HCT116 (cell line): Measurements from ENCODE around the gene THADA. TPM values are rescaled to one million over a fixed set of nuclear protein-coding genes. Genes with fewer than 3 reads are reported as not detected.

Experiments used
- ATAC-seq: fragments of 200-7000 bp; cut with Tn5 transposase; 2 replicates; pipeline ENCODE4 v1.9.1; 2020; ENCODE audit warnings: mild to moderate bottlenecking, moderate library complexity
- BruUV-seq: library from RNA; stranded (reverse); fragments of 400-500 nt; replicated peaks from 2 replicates; lab custom pipeline; 2021; lab: Mats Ljungman, UMichigan
- CTCF ChIA-PET: fragments of 300-600 bp; sonication (Branson Sonifier 250); formaldehyde crosslinking; loops from one replicate; lab custom pipeline; 2021; ENCODE audit warnings: antibody characterized with exemption; lab: Charles Lee
- POLR2A ChIA-PET: fragments of 300-600, 350-600 bp; sonication (Branson Sonifier 250); formaldehyde crosslinking; loops from one replicate; lab custom pipeline; 2021; ENCODE audit warnings: antibody characterized with exemption; lab: Charles Lee
- RAD21 ChIA-PET, 2 experiments: fragments of 300-600 bp; sonication (Branson Sonifier 250); formaldehyde crosslinking; loops; one replicate each; lab custom pipeline; 2023; ENCODE audit warnings: low total read pairs in 2 of 2; ENCODE audit not compliant: uncharacterized antibody in 2 of 2, unreplicated experiment in 2 of 2, low non-redundant PET in 1 of 2; lab: Charles Lee
- DNase-seq: peaks from one replicate; pipeline ENCODE4 v3.0.0-alpha.2; 2010; ENCODE audit warnings: low read depth, low spot score
- H2AFZ ChIP-seq: fragments of 200-600 bp; shearing (Covaris generic), sonication (generic); 2 replicates; pipeline ENCODE4 v1.6.1; 2017; ENCODE audit warnings: low read depth, mixed run types, mixed read lengths, antibody characterized with exemption, low read length; ENCODE audit not compliant: poor library complexity, severe bottlenecking
- H3K27ac ChIP-seq: 2 replicates; pipeline ENCODE4 v1.5.1; 2012; ENCODE audit warnings: low read depth, low read length
- H3K27me3 ChIP-seq: fragments of 200-600 bp; sonication (generic); 2 replicates; pipeline ENCODE4 v1.6.1; 2016; ENCODE audit warnings: mixed run types, low read length, mixed read lengths; ENCODE audit not compliant: insufficient read depth
- H3K36me3 ChIP-seq, 2 experiments: fragments of 200-500 bp in 1 of 2; fragments of 200-600 bp in 1 of 2; sonication (Bioruptor generic) in 1 of 2; sonication (generic) in 1 of 2; 2 replicates each; pipeline versions ENCODE4 v1.5.1 to v1.6.1; 2014 to 2016; ENCODE audit warnings: low read length in 2 of 2, inconsistent platforms in 1 of 2, mixed read lengths in 1 of 2, mixed run types in 1 of 2; ENCODE audit not compliant: insufficient read depth in 2 of 2, control insufficient read depth in 1 of 2
- H3K4me1 ChIP-seq, 2 experiments: fragments of 200-600 bp in 1 of 2; sonication (generic) in 1 of 2; 2 replicates each; pipeline versions ENCODE4 v1.5.1 to v1.6.1; 2012 to 2017; ENCODE audit warnings: low read length in 2 of 2, inconsistent platforms in 1 of 2, mild to moderate bottlenecking in 1 of 2, mixed read lengths in 1 of 2, mixed run types in 1 of 2, moderate library complexity in 1 of 2; ENCODE audit not compliant: insufficient read depth in 2 of 2, control insufficient read depth in 1 of 2
- H3K4me2 ChIP-seq: fragments of 200-600 bp; sonication (generic); 2 replicates; pipeline ENCODE4 v1.6.1; 2017; ENCODE audit warnings: mixed run types, low read length, mixed read lengths
- H3K4me3 ChIP-seq, 2 experiments: fragments of 200-600 bp in 1 of 2; sonication (generic) in 1 of 2; replicated peaks in 1 of 2; 2 replicates each; pipeline ENCODE4 v1.5.1; 2011 to 2016; ENCODE audit warnings: low read length in 2 of 2, control low read depth in 1 of 2, low read depth in 1 of 2, mild to moderate bottlenecking in 1 of 2, mixed read lengths in 1 of 2, mixed run types in 1 of 2
- H3K79me2 ChIP-seq: fragments of 200-600 bp; sonication (generic); 2 replicates; pipeline ENCODE4 v1.6.1; 2017; ENCODE audit warnings: mild to moderate bottlenecking, mixed run types, low read length, moderate library complexity, mixed read lengths; ENCODE audit not compliant: insufficient read depth
- H3K9ac ChIP-seq: fragments of 200-600 bp; sonication (generic); 2 replicates; pipeline ENCODE4 v1.6.1; 2016; ENCODE audit warnings: low read length, mixed read lengths
- H3K9me2 ChIP-seq: fragments of 200-600 bp; sonication (generic), shearing (Covaris generic); 2 replicates; pipeline ENCODE4 v1.6.1; 2017; ENCODE audit warnings: mixed run types, mild to moderate bottlenecking, moderate library complexity; ENCODE audit not compliant: insufficient read depth
- H3K9me3 ChIP-seq, 2 experiments: fragments of 200-500 bp in 1 of 2; fragments of 200-600 bp in 1 of 2; sonication (Bioruptor generic) in 1 of 2; sonication (generic) in 1 of 2; 2 replicates each; pipeline ENCODE4 v1.6.1; 2014 to 2017; ENCODE audit warnings: low read length in 2 of 2, mixed read lengths in 2 of 2, inconsistent platforms in 1 of 2, low read depth in 1 of 2, mild to moderate bottlenecking in 1 of 2, mixed run types in 1 of 2, moderate library complexity in 1 of 2; ENCODE audit not compliant: control insufficient read depth in 1 of 2, insufficient read depth in 1 of 2
- H4K20me1 ChIP-seq: fragments of 200-600 bp; sonication (generic), shearing (Covaris generic); 2 replicates; pipeline ENCODE4 v1.6.1; 2017; ENCODE audit warnings: mixed run types, mild to moderate bottlenecking, moderate library complexity; ENCODE audit not compliant: insufficient read depth
- CBX3 ChIP-seq: IDR thresholded peaks from 2 replicates; pipeline ENCODE4 v1.6.1; 2012; ENCODE audit warnings: low read depth
- CEBPB ChIP-seq: IDR thresholded peaks from 2 replicates; pipeline ENCODE4 v1.6.1; 2012; ENCODE audit warnings: low read depth
- EGR1 ChIP-seq: IDR thresholded peaks from 2 replicates; pipeline ENCODE4 v1.6.1; 2012; ENCODE audit warnings: low read depth
- ELF1 ChIP-seq: IDR thresholded peaks from 2 replicates; pipeline ENCODE4 v1.6.1; 2012; ENCODE audit warnings: low read depth, borderline replicate concordance
- EZH2 ChIP-seq: fragments of 200-600 bp; sonication (generic); IDR thresholded peaks from 2 replicates; pipeline ENCODE4 v1.6.1; 2017; ENCODE audit warnings: antibody characterized with exemption, mixed run types
- EZH2phosphoT487 ChIP-seq: fragments of 200-600 bp; IDR thresholded peaks from 2 replicates; pipeline ENCODE4 v1.6.1; 2018; ENCODE audit warnings: antibody characterized with exemption, borderline replicate concordance
- JUND ChIP-seq: IDR thresholded peaks from 2 replicates; pipeline ENCODE4 v1.6.1; 2012
- POLR2A ChIP-seq: IDR thresholded peaks from 2 replicates; pipeline ENCODE4 v1.7.0; 2011; ENCODE audit warnings: borderline replicate concordance; ENCODE audit not compliant: insufficient read depth, insufficient read length; ENCODE audit errors: extremely low read depth
- POLR2AphosphoS5 ChIP-seq: IDR thresholded peaks from 2 replicates; pipeline ENCODE4 v1.6.1; 2011; ENCODE audit warnings: mild to moderate bottlenecking, low read depth, low read length, moderate library complexity
- RAD21 ChIP-seq: IDR thresholded peaks from 2 replicates; pipeline ENCODE4 v1.6.1; 2012; ENCODE audit warnings: low read depth, mild to moderate bottlenecking
- SP1 ChIP-seq: IDR thresholded peaks from 2 replicates; pipeline ENCODE4 v1.6.1; 2012; ENCODE audit warnings: low read depth
- SRF ChIP-seq: IDR thresholded peaks from 2 replicates; pipeline ENCODE4 v1.6.1; 2012; ENCODE audit warnings: low read depth
- TCF7L2 ChIP-seq: IDR thresholded peaks from 2 replicates; pipeline ENCODE4 v1.7.0; 2011; ENCODE audit warnings: borderline replicate concordance, inconsistent platforms; ENCODE audit not compliant: insufficient read depth, insufficient read length; ENCODE audit errors: extremely low read depth
- YY1 ChIP-seq: IDR thresholded peaks from 2 replicates; pipeline ENCODE4 v1.6.1; 2011; ENCODE audit warnings: low read length, low read depth, moderate library complexity, mild to moderate bottlenecking; ENCODE audit not compliant: insufficient replicate concordance; ENCODE audit errors: extremely low read depth
- ZNF274 ChIP-seq: fragments of 200-500 bp; sonication (Bioruptor generic); IDR thresholded peaks from 2 replicates; pipeline ENCODE4 v1.6.1; 2014; ENCODE audit warnings: mild to moderate bottlenecking, low read depth, low read length, inconsistent platforms
- intact Hi-C: fragments of 100-400 bp; cut with micrococcal nuclease; formaldehyde crosslinking; loops from 2 replicates; pipeline ENCODE4 v1.10.0; 2022
- total RNA-seq: library from RNA; stranded (reverse); gene quantifications from one replicate; pipeline ENCODE4 v1.2.1, GENCODE V29; 2021; ENCODE audit not compliant: unreplicated experiment
- TF ChIP-seq, protein P1 (sequence below), 3 experiments: fragments of 200-600 bp in 1 of 3; sonication (generic) in 1 of 3; IDR thresholded peaks in 2 of 3; conservative IDR thresholded peaks in 1 of 3; 2 replicates each; pipeline ENCODE4 v1.5.1; 2012 to 2017; ENCODE audit warnings: low read depth in 2 of 3, low read length in 2 of 3, antibody characterized with exemption in 1 of 3, borderline replicate concordance in 1 of 3, control low read depth in 1 of 3, mild to moderate bottlenecking in 1 of 3, mixed read lengths in 1 of 3, mixed run types in 1 of 3, moderate library complexity in 1 of 3; ENCODE audit not compliant: insufficient read depth in 1 of 3
- TF ChIP-seq, protein P2 (sequence below): IDR thresholded peaks from 2 replicates; pipeline ENCODE4 v1.6.1; 2011; ENCODE audit warnings: mild to moderate bottlenecking, low read length, moderate library complexity; ENCODE audit not compliant: insufficient replicate concordance; ENCODE audit errors: extremely low read depth
- TF ChIP-seq, protein P3 (sequence below): IDR thresholded peaks from 2 replicates; pipeline ENCODE4 v1.6.1; 2012

The THADA gene
- total RNA-seq, 1 experiment from 2014 or later = 30.7 TPM

DNA sequence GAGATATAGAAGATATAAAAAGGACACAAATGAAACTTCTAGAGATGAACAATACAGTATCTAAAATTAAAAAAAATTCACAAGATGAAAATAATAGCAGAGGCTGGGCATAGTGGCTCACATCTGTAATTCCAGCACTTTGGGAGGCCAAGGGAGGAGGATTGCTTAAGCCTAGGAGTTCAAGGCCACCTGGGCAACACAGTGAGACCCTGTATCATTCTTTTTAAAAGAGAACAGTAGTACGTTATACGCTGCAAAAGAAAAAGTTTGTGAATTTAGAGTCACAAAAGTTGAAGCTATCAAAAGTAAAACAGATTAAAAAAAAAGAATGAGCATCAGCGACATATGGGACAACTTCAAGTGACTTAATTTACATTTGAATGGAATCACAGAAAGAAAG is 287.9 kb downstream of the THADA start (continued):
- TF ChIP-seq, protein P1, sequence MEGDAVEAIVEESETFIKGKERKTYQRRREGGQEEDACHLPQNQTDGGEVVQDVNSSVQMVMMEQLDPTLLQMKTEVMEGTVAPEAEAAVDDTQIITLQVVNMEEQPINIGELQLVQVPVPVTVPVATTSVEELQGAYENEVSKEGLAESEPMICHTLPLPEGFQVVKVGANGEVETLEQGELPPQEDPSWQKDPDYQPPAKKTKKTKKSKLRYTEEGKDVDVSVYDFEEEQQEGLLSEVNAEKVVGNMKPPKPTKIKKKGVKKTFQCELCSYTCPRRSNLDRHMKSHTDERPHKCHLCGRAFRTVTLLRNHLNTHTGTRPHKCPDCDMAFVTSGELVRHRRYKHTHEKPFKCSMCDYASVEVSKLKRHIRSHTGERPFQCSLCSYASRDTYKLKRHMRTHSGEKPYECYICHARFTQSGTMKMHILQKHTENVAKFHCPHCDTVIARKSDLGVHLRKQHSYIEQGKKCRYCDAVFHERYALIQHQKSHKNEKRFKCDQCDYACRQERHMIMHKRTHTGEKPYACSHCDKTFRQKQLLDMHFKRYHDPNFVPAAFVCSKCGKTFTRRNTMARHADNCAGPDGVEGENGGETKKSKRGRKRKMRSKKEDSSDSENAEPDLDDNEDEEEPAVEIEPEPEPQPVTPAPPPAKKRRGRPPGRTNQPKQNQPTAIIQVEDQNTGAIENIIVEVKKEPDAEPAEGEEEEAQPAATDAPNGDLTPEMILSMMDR (IDR thresholded peaks at IDR 0.05 in 2 of 3, conservative IDR thresholded peaks at IDR 0.05 in 1 of 3; ENCODE audit: borderline replicate concordance in 1 of 3, insufficient read depth in 1 of 3, low read depth in 2 of 3, low read length in 2 of 3) = no peak
- no peak for TF ChIP-seq RAD21
- no peak for TF ChIP-seq EZH2phosphoT487
- no peak for TF ChIP-seq EZH2
- no peak for TF ChIP-seq ZNF274

DNA sequence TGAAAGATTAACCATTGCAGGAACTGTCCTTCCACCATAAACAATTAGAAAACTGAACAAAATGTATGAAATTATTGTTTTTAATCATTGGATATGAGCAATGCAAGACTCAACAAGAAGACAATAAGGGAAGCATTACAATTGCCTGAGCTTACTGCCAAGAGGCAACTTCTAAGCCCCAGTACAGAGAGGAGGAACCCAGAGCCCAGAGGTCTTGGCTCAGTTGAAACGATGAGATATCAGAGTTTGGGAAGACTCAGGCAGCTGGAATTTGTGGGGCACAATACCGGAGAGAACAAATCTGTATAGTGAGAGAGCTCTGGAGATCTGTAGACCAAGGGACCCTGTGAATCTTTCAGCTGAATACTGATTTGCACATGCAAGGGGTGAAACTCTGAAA is 288.8 kb downstream of the THADA start:
- no TSS peak for BruUV-seq
- Histone ChIP-seq H4K20me1 (no peaks in the 10 kb centered on the region), H3K9me2 (no peaks in the 10 kb centered on the region), H3K9me3 (no peaks in the 10 kb centered on the region), H3K4me3 (no peak overlapping the region), H3K4me2 (no peak overlapping the region), H3K27ac (no peak overlapping the region), H3K36me3 (no peaks in the 10 kb centered on the region), H3K4me1 (peaks cover 0 to 20% of the 10 kb centered on the region in 2 experiments; a peak in 2 of 4 replicates), H3K79me2 (no peaks in the 10 kb centered on the region), H2AFZ (no peak overlapping the region), H3K27me3 (no peaks in the 10 kb centered on the region), H3K9ac (no peak overlapping the region)
- TF ChIP-seq CEBPB (no peak), SP1 (no peak), POLR2AphosphoS5 (no peak), RAD21 (no peak), ELF1 (no peak), EZH2phosphoT487 (no peak), CBX3 (no peak), TCF7L2 (no peak), EGR1 (no peak), JUND (no peak), SRF (no peak), YY1 (no peak), EZH2 (no peak), POLR2A (no peak)
- TF ChIP-seq, protein P2, sequence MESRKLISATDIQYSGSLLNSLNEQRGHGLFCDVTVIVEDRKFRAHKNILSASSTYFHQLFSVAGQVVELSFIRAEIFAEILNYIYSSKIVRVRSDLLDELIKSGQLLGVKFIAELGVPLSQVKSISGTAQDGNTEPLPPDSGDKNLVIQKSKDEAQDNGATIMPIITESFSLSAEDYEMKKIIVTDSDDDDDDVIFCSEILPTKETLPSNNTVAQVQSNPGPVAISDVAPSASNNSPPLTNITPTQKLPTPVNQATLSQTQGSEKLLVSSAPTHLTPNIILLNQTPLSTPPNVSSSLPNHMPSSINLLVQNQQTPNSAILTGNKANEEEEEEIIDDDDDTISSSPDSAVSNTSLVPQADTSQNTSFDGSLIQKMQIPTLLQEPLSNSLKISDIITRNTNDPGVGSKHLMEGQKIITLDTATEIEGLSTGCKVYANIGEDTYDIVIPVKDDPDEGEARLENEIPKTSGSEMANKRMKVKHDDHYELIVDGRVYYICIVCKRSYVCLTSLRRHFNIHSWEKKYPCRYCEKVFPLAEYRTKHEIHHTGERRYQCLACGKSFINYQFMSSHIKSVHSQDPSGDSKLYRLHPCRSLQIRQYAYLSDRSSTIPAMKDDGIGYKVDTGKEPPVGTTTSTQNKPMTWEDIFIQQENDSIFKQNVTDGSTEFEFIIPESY = no peak
- TF ChIP-seq, protein P3, sequence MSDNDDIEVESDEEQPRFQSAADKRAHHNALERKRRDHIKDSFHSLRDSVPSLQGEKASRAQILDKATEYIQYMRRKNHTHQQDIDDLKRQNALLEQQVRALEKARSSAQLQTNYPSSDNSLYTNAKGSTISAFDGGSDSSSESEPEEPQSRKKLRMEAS = no peak
- TF ChIP-seq, protein P1 (IDR thresholded peaks at IDR 0.05 in 2 of 3, conservative IDR thresholded peaks at IDR 0.05 in 1 of 3; ENCODE audit: borderline replicate concordance in 1 of 3, insufficient read depth in 1 of 3, low read depth in 2 of 3, low read length in 2 of 3) = no peak
- RAD21 ChIA-PET = no interaction called here
- DNase-seq (no peak), ATAC-seq (no peak)
- CTCF ChIA-PET = no interaction called here
- intact Hi-C loops = no loop called here
- POLR2A ChIA-PET = no interaction called here
